ENCODE measurements around the gene DNAI7. TPM values are rescaled to one million over a fixed set of nuclear protein-coding genes. Genes with fewer than 3 reads are reported as not detected.

DNAI7 gene
- total and polyA plus RNA-seq, 2 of the 13 experiments (the other 11 are each of a cell fraction or from before 2014, with no cell fraction given): 0.04 to 0.25 TPM

DNA sequence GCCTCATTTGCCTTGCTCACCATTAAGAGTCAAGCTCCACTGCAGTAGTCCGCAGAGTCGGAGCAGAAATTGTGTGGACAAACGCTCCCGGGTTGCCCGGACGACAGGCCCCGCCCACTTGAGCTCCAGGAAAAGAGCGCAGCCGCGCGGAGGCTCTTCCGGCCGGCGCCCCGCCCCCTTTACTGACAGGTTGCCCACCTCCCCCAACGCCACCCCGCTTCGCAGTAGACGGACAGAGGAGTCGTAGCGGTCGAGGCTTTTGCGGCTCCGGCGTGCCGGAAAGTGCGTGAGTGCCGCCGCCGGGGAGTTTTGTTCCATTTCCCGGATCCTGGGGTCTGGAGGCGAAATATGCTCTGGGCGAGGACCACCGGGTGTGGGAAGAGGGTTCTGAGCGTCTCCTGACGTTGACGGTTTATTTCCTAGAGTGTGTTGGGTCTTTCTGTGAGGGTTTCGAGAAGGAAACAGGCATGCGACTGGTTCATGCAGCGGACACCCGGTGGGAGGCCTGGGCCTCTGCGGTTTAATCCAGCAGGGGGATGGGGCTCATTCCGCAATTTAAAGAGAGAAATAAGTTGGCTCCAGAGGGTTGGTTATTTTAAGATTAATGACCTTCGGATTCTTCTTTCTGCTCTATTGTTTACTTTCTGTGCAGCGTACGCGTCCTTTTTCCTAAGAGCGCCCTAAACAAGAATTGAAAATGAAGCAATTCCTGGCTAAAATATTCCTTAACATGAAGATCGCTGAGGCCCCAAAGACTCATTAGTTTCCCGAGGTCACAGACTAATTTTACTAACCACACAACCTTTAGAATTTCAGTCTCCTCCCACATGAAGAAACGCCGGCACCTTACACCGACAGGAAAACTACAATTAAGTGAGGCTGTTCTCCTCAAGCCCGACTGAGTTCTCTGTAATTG is at the start of gene DNAI7, which contains the start of gene ETFRF1 (continued):
- TF ChIP-seq, protein P1, sequence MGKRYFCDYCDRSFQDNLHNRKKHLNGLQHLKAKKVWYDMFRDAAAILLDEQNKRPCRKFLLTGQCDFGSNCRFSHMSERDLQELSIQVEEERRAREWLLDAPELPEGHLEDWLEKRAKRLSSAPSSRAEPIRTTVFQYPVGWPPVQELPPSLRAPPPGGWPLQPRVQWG (CRISPR knock-in tag; IDR thresholded peaks at IDR 0.05; ENCODE audit: borderline replicate concordance, low read depth): no peak
- TF ChIP-seq KMT2A (CRISPR knock-in tag; IDR thresholded peaks at IDR 0.05) (peak; percentile 87), ZNF598 (CRISPR knock-in tag; IDR thresholded peaks at IDR 0.05; ENCODE audit: borderline replicate concordance) (peak; percentile 54; the same call in 1 of the 2 replicates), NFE2 (CRISPR knock-in tag; IDR thresholded peaks at IDR 0.05) (no peak), NFKB2 (CRISPR knock-in tag; IDR thresholded peaks at IDR 0.05; ENCODE audit: borderline replicate concordance) (peak; percentile 89; the same call in 1 of the 2 replicates), ZNF670 (CRISPR knock-in tag; IDR thresholded peaks at IDR 0.05; ENCODE audit: borderline replicate concordance) (no peak), ZFX (CRISPR knock-in tag; IDR thresholded peaks at IDR 0.05; ENCODE audit: low read depth) (peak; percentile 88), POLR2A (IDR thresholded peaks at IDR 0.05; ENCODE audit: insufficient read depth in 1 of 2, low read depth in 2 of 2, low read length in 2 of 2) (peak; percentile 84 to 89), ZMYM4 (CRISPR knock-in tag; IDR thresholded peaks at IDR 0.05) (peak; percentile 75), ZFAT (CRISPR knock-in tag; conservative IDR thresholded peaks at IDR 0.05) (no peak), HCFC1 (IDR thresholded peaks at IDR 0.05; ENCODE audit: low read depth, low read length) (no peak), TEAD2 (CRISPR knock-in tag; IDR thresholded peaks at IDR 0.05) (no peak)
- TF ChIP-seq, protein P2, sequence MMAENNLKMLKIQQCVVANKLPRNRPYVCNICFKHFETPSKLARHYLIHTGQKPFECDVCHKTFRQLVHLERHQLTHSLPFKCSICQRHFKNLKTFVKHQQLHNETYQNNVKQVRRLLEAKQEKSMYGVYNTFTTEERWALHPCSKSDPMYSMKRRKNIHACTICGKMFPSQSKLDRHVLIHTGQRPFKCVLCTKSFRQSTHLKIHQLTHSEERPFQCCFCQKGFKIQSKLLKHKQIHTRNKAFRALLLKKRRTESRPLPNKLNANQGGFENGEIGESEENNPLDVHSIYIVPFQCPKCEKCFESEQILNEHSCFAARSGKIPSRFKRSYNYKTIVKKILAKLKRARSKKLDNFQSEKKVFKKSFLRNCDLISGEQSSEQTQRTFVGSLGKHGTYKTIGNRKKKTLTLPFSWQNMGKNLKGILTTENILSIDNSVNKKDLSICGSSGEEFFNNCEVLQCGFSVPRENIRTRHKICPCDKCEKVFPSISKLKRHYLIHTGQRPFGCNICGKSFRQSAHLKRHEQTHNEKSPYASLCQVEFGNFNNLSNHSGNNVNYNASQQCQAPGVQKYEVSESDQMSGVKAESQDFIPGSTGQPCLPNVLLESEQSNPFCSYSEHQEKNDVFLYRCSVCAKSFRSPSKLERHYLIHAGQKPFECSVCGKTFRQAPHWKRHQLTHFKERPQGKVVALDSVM (CRISPR knock-in tag; IDR thresholded peaks at IDR 0.05): peak; percentile 60; the same call in 1 of the 2 replicates
- TF ChIP-seq, protein P3, sequence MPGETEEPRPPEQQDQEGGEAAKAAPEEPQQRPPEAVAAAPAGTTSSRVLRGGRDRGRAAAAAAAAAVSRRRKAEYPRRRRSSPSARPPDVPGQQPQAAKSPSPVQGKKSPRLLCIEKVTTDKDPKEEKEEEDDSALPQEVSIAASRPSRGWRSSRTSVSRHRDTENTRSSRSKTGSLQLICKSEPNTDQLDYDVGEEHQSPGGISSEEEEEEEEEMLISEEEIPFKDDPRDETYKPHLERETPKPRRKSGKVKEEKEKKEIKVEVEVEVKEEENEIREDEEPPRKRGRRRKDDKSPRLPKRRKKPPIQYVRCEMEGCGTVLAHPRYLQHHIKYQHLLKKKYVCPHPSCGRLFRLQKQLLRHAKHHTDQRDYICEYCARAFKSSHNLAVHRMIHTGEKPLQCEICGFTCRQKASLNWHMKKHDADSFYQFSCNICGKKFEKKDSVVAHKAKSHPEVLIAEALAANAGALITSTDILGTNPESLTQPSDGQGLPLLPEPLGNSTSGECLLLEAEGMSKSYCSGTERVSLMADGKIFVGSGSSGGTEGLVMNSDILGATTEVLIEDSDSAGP (CRISPR knock-in tag; IDR thresholded peaks at IDR 0.05; ENCODE audit: borderline replicate concordance): peak; percentile 75; the same call in 1 of the 2 replicates
- TF ChIP-seq, protein P4, sequence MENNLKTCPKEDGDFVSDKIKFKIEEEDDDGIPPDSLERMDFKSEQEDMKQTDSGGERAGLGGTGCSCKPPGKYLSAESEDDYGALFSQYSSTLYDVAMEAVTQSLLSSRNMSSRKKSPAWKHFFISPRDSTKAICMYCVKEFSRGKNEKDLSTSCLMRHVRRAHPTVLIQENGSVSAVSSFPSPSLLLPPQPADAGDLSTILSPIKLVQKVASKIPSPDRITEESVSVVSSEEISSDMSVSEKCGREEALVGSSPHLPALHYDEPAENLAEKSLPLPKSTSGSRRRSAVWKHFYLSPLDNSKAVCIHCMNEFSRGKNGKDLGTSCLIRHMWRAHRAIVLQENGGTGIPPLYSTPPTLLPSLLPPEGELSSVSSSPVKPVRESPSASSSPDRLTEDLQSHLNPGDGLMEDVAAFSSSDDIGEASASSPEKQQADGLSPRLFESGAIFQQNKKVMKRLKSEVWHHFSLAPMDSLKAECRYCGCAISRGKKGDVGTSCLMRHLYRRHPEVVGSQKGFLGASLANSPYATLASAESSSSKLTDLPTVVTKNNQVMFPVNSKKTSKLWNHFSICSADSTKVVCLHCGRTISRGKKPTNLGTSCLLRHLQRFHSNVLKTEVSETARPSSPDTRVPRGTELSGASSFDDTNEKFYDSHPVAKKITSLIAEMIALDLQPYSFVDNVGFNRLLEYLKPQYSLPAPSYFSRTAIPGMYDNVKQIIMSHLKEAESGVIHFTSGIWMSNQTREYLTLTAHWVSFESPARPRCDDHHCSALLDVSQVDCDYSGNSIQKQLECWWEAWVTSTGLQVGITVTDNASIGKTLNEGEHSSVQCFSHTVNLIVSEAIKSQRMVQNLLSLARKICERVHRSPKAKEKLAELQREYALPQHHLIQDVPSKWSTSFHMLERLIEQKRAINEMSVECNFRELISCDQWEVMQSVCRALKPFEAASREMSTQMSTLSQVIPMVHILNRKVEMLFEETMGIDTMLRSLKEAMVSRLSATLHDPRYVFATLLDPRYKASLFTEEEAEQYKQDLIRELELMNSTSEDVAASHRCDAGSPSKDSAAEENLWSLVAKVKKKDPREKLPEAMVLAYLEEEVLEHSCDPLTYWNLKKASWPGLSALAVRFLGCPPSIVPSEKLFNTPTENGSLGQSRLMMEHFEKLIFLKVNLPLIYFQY (CRISPR knock-in tag; IDR thresholded peaks at IDR 0.05; ENCODE audit: borderline replicate concordance): 0 out of 2 replicates have a peak, but pooled peaks have one; percentile 42
- TF ChIP-seq, protein P5, sequence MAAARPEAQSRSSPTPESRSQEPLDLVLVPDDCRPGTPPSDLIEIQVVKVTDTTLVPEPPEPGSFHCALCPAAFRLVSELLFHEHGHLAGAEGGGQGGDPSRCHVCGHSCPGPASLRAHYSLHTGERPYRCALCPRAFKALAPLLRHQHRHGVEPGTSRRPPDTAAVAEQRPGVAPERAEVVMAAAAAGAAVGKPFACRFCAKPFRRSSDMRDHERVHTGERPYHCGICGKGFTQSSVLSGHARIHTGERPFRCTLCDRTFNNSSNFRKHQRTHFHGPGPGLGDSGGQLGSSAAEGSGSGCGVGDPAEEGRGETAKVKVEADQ (CRISPR knock-in tag; IDR thresholded peaks at IDR 0.05; ENCODE audit: borderline replicate concordance): peak; percentile 75; the same call in 1 of the 2 replicates
- TF ChIP-seq, protein P6, sequence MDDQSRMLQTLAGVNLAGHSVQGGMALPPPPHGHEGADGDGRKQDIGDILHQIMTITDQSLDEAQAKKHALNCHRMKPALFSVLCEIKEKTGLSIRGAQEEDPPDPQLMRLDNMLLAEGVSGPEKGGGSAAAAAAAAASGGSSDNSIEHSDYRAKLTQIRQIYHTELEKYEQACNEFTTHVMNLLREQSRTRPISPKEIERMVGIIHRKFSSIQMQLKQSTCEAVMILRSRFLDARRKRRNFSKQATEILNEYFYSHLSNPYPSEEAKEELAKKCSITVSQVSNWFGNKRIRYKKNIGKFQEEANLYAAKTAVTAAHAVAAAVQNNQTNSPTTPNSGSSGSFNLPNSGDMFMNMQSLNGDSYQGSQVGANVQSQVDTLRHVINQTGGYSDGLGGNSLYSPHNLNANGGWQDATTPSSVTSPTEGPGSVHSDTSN (CRISPR knock-in tag; IDR thresholded peaks at IDR 0.05; ENCODE audit: borderline replicate concordance): no peak
